ENCODE measurements around the gene UBE2K.
"Not testable (repeated sequence)": the region's sequence is repeated elsewhere in the genome, so short reads cannot be mapped to it uniquely, and the experiment has no call there.

UBE2K gene

DNA sequence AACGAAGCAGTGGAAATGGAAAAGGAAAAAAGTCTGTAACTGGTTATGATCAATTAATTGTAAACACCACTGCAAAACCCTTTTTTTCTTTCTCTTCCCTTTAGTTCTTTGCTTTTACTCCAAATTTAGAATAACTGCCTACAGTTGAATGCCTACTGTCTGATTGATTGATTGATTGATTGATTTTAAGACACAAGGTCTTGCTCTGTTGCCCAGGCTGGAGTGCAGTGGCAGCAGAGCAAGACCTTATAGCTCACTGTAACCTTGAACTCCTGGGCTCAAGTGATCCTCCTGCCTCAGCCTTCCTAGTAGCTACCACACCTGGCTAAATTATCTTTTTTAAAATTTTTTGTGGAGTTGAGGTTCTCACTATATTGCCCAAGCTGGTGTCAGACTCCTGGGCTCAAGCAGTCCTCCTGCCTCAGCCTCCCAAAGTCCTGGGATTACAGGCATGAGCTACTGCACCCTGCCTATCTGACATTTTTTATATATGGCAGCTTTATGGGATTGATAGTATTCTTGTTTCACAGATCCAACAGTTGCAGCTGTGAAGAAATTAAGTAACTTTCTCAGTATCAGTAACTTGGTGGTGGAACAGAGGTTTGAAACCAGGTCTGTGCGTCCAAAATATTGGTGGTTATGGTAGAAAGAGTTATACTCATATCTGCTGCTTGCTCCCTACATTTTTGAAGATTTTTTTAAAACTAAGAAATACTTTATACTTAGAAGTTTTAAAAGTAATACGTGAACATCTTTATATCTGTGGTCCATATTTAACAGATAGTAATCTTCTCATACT is 12.4 kb downstream of the UBE2K start:
- no peak overlapping the region for H3K4me3 Mint-ChIP-seq
- H3K9me3 Mint-ChIP-seq (ENCODE audit: low read depth) = no peaks in the 10 kb centered on the region

DNA sequence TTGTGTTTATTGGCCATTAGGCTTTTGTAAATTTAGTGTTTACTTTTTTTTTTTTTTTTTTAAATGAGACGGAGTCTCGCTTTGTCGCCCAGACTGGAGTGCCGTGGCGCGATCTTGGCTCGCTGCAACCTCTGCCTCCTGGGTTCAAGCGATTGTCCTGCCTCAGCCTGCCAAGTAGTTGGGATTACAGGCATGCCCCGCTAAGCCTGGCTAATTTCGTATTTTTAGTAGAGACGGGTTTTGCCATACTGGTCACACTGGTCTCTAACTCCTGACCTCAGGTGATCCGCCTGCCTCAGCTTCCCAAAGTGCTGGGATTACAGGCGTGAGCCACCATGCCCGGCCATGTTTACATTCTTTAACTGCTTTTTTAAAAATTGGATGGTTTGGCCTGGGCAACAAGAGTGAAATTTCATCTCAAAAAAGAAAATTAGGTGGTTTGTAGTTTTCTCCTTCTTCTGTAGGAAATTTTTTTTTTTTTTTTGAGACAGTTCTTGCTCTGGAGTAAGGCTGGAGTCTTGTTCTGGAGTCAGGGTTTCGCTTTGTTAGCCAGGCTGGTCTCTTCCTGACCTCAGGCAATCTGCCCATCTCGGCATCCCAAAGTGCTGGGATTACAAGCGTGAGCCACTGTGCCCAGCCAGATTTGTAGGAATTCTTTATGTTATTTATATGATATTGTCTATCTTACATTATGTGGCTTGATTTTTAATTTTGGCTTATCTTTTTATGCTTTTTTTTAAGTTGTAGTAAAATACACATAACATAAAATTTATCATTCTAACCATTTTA is 15.1 kb downstream of the UBE2K start:
- no peak overlapping the region for H3K27ac Mint-ChIP-seq
- H3K4me1 Mint-ChIP-seq (ENCODE audit: low read depth) = peaks cover 69% of the 10 kb centered on the region
- H3K4me3 Mint-ChIP-seq = no peak overlapping the region
- peaks cover 6% of the 10 kb centered on the region for H3K36me3 Mint-ChIP-seq
- no peaks in the 10 kb centered on the region for H3K9me3 Mint-ChIP-seq (ENCODE audit: low read depth)
- H3K27me3 Mint-ChIP-seq = no peaks in the 10 kb centered on the region

More for the DNA sequence above, 12.4 kb downstream of the UBE2K start:
- no peaks in the 10 kb centered on the region for H3K27me3 Mint-ChIP-seq
- H3K27ac Mint-ChIP-seq = no peak overlapping the region
- peaks cover 60% of the 10 kb centered on the region for H3K4me1 Mint-ChIP-seq (ENCODE audit: low read depth)
- H3K36me3 Mint-ChIP-seq = peaks cover 2% of the 10 kb centered on the region

DNA sequence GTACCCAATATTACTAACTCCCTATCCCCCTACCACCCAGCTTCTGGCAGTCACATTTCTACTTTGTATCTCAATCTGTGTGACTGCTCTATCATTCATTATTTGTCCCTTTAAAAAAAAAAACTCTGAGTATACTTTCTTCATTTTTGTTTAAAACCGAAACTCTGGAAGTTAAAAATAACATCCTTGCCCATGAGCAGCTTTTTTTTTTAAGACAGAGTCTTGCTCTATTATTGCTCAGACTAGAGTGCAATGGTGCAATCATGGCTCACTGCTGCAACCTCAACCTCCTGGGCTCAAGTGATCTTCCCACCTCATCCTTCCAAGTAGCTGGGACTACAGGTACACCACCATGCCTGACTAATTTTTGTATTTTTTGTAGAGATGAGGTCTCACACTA is 15.8 kb downstream of the UBE2K start:
- Mint-ChIP-seq H3K36me3 (peaks cover 7% of the 10 kb centered on the region), H3K4me3 (no peak overlapping the region), H3K27ac (peak overlapping the region; percentile 41), H3K27me3 (no peaks in the 10 kb centered on the region), H3K9me3 (ENCODE audit: low read depth) (no peaks in the 10 kb centered on the region), H3K4me1 (ENCODE audit: low read depth) (peaks cover 64% of the 10 kb centered on the region)

DNA sequence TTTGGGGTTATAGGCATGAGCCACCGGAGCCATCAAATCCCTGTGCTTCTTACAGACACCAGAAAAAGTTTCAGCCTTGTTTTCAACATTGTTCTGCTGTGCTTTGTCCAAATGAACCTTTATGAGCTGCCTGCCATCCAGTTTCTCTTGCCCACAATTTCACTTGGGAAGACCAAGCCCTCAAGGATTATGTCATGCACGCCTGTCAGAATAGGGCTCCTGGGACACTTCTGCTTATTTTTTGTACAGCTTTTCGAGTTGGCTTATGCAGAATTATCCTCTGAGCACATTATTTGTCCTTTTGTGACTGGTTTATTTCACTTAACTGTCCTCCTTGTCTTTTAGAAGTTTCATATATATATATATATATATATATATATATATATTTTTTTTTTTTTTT is 16.2 kb downstream of the UBE2K start:
- Mint-ChIP-seq H3K4me3 (no peak overlapping the region), H3K9me3 (ENCODE audit: low read depth) (no peaks in the 10 kb centered on the region), H3K4me1 (ENCODE audit: low read depth) (peaks cover 63% of the 10 kb centered on the region), H3K27ac (peak overlapping the region; percentile 41), H3K27me3 (no peaks in the 10 kb centered on the region), H3K36me3 (peaks cover 7% of the 10 kb centered on the region)

DNA sequence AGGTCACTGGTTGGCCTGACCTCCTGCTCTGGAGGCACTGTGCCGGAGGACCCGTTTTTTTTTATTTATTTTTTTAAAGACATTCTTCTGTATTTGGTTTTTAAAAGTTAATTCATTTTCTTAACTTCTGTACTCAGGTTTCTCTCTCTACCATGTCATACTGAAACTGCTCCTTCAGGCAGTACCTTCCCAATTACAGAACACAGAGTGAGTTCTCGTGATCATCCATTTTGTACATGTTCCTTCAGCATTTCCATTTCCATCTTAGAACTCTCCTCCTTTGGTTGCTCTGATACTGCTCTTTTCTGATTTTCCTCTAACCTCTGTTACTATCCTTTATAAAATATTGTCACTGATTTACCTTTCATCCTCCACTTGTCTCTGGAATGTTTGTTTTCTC is 17.9 kb downstream of the UBE2K start:
- Mint-ChIP-seq H3K9me3 (ENCODE audit: low read depth) (no peaks in the 10 kb centered on the region), H3K4me1 (ENCODE audit: low read depth) (peaks cover 64% of the 10 kb centered on the region), H3K27ac (no peak overlapping the region), H3K4me3 (no peak overlapping the region), H3K27me3 (no peaks in the 10 kb centered on the region), H3K36me3 (peaks cover 7% of the 10 kb centered on the region)

DNA sequence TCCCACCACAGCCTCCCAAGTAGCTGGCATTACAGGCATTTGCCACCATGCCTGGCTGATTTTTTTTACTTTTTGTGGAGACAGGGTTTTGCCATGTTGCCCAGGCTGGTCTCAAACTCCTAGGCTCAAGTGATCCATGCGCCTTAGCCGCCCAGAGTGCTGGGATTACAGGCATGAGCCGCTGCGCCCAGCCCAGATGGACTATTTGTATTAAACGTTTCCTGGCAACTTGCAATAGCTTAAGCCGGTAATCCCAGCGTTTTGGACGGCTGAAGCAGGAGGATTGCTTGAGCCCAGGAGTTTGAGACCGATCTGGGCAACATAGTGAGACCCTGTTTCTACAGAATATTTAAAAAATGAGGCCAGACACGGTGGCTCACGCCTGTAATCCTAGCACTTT is 18.4 kb downstream of the UBE2K start:
- no peaks in the 10 kb centered on the region for H3K27me3 Mint-ChIP-seq
- no peaks in the 10 kb centered on the region for H3K9me3 Mint-ChIP-seq (ENCODE audit: low read depth)
- peaks cover 7% of the 10 kb centered on the region for H3K36me3 Mint-ChIP-seq
- no peak overlapping the region for H3K4me3 Mint-ChIP-seq
- peaks cover 67% of the 10 kb centered on the region for H3K4me1 Mint-ChIP-seq (ENCODE audit: low read depth)
- no peak overlapping the region for H3K27ac Mint-ChIP-seq

DNA sequence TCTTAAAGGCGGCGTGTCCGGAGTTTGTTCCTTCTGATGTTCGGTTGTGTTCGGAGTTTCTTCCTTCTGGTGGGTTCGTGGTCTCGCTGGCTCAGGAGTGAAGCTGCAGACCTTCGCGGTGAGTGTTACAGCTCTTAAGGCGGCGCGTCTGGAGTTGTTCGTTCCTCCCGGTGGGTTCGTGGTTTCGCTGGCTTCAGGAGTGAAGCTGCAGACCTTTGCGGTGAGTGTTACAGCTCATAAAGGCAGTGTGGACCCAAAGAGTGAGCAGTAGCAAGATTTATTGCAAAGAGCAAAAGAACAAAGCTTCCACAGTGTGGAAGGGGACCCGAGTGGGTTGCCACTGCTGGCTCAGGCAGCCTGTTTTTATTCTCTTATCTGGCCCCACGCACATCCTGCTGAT is 19.8 kb downstream of the UBE2K start:
- H3K27me3 Mint-ChIP-seq; H3K36me3 Mint-ChIP-seq; H3K9me3 Mint-ChIP-seq (ENCODE audit: low read depth): not testable (repeated sequence)
- Mint-ChIP-seq H3K4me3 (peak overlapping the region; percentile 82), H3K4me1 (ENCODE audit: low read depth) (peaks cover 64% of the 10 kb centered on the region), H3K27ac (peak overlapping the region; percentile 87)

DNA sequence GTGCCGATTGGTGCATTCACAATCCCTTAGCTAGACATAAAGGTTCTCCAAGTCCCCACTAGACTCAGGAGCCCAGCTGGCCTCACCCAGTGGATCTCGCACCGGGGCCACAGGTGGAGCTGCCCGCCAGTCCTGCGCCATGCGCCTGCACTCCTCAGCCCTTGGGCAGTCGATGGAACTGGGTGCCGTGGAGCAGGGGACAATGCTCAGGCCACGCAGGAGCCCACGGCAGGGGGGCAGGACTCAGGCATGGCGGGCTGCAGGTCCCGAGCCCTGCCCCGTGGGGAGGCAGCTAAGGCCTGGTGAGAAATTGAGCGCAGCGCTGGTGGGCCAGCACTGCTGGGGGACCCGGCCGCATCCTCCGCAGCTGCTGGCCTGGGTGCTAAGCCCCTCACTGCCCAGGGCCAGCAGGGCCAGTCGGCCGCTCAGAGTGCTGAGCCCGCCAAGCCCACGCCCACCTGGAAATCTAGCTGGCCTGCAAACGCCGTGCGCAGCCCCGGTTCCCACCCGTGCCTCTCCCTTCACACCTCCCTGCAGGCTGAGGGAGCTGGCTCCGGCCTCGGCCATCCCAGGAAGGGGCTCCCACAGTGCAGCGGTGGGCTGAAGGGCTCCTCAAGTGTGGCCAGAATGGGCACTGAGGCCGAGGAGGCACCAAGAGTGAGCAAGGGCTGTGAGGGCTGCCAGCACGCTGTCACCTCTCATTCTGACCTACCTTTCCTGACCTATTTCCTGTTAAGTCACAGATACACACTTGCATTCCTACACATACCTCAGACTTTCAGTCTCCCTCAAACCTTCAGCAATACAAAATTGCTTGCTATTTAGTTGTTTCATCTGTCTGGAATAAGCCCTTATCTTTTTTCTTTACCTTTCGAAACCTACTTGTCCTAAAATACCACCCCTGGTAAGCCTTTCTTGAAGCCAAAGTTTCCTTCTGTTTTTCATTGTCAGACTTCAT is 20.7 kb downstream of the UBE2K start:
- H3K4me1 Mint-ChIP-seq (ENCODE audit: low read depth) = peaks cover 59% of the 10 kb centered on the region

DNA sequence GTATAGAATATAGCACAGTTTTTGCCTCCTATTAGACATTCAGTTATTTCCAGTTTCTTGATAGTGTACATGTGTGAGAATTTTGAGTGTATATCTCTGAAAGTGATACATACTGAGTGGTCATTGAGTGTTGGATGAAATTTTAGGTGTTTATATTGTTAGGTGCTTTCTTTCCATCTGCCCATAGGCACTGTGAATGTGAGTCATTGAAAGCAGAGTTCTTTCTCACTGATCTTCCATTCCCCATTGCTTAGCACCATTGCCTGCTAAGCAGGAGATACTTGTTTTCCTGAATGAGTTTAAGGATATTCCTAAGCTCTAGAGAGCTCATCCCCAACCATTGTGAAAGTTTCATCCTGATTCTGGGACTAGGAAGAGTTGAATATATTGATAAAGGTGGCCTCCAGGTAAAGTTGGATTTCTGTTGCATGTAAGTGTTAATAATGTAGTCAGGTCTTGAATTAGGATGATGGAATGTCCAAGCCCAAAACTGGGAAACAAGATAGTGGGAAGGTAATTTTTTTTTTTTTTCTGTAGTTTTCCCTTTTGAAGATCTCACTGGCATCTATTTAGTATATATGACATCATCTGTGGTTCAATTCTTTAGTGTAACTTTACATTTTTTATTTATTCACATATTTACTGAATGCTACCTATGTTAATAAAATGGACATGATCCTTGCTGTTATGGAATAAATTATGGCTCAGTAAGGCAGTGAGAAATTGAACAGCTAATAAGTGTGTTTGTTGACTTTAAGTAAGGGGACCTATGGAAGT is 22.1 kb downstream of the UBE2K start:
- Mint-ChIP-seq H3K27me3 (no peaks in the 10 kb centered on the region), H3K36me3 (peaks cover 7% of the 10 kb centered on the region), H3K4me1 (ENCODE audit: low read depth) (peaks cover 57% of the 10 kb centered on the region), H3K27ac (peak overlapping the region; percentile 25), H3K9me3 (ENCODE audit: low read depth) (no peaks in the 10 kb centered on the region), H3K4me3 (no peak overlapping the region)

More for the DNA sequence above, 20.7 kb downstream of the UBE2K start:
- H3K4me3 Mint-ChIP-seq = peak overlapping the region; percentile 40
- H3K36me3 Mint-ChIP-seq = peaks cover 7% of the 10 kb centered on the region
- H3K27me3 Mint-ChIP-seq = no peaks in the 10 kb centered on the region
- H3K27ac Mint-ChIP-seq = peak overlapping the region; percentile 52
- H3K9me3 Mint-ChIP-seq (ENCODE audit: low read depth) = no peaks in the 10 kb centered on the region

DNA sequence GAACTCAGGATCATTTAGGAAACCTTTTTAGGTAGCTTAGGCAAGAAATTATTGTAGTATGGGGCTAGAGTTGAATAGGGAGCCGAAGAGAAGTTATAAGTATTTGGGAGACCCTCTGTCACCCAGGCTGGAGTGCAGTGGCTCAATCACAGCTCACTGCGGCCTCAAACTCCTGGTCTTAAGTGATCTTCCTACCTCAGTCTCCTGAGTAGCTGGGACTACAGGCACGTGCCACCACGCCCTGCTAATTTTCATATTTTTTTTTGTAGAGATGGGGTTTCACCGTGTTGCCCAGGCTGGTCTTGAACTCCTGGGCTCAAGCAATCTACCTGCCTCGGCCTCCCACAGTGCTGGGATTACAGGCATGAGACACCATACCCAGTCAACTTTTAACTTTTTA is 23.3 kb downstream of the UBE2K start:
- not testable (repeated sequence) for H3K36me3 Mint-ChIP-seq; H3K9me3 Mint-ChIP-seq (ENCODE audit: low read depth); H3K27me3 Mint-ChIP-seq; H3K27ac Mint-ChIP-seq; H3K4me3 Mint-ChIP-seq
- H3K4me1 Mint-ChIP-seq (ENCODE audit: low read depth) = peaks cover 55% of the 10 kb centered on the region

DNA sequence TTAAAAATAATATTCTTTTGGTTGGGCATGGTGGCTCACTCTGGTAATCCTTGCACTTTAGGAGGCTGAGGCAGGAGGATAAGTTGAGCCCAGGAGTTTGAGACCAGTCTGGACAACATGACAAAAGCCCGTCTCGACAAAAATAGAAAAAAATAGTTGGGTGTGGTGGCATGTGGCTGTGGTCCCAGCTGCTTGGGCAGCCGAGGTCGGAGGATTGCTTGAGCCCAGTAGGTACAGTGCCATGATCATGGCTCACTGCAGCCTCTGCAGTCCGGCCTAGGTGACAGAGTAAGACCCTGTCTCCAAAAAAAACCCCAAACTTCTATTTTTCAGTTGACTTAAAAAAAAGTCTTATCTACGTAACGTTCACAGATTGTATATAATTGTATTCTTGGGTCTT is 23.9 kb downstream of the UBE2K start:
- no peak overlapping the region for H3K27ac Mint-ChIP-seq
- peaks cover 57% of the 10 kb centered on the region for H3K4me1 Mint-ChIP-seq (ENCODE audit: low read depth)
- no peak overlapping the region for H3K4me3 Mint-ChIP-seq
- no peaks in the 10 kb centered on the region for H3K27me3 Mint-ChIP-seq
- H3K36me3 Mint-ChIP-seq = peaks cover 7% of the 10 kb centered on the region
- no peaks in the 10 kb centered on the region for H3K9me3 Mint-ChIP-seq (ENCODE audit: low read depth)

DNA sequence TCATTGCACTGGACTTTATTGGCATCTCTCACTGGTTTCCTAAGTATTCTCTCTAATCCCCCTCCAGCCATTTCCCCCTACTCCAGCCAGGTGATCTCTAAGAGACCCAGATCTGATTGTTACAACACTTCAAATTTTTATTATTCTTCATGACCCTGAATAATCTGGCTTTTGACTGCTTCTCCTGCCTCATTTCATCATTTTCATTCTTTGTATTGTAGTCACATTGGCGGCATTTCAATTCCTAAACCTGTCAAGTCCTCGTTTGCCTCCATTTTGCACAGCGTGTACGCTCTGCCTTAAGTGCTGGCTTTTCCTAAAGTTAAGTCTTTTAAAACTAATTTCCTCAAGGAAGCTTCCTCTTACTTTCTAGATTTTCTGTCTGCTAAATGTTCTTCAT is 31.6 kb downstream of the UBE2K start:
- Mint-ChIP-seq H3K27ac (peak overlapping the region; percentile 54), H3K36me3 (peaks cover 2% of the 10 kb centered on the region), H3K4me3 (no peak overlapping the region), H3K27me3 (no peaks in the 10 kb centered on the region), H3K4me1 (ENCODE audit: low read depth) (peaks cover 50% of the 10 kb centered on the region), H3K9me3 (ENCODE audit: low read depth) (no peaks in the 10 kb centered on the region)

DNA sequence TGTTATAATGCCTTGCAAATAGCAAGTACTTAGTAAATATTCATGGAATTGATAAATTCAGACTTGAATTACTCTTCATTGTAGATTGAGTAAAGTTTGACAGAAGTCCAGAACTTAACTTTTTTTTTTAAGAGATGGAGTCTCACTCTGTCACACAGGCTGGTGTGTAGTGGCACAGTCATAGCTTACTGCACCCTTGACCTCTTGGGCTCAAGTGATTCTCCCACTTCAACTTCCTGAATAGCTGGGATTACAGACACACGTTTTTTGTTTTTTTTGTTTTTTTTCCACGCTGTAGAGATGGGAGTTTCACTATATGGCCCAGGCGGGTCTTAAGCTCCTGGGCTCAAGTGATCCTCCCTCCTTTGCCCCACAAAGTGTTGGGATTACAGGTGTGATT is 32.1 kb downstream of the UBE2K start:
- peaks cover 46% of the 10 kb centered on the region for H3K4me1 Mint-ChIP-seq (ENCODE audit: low read depth)
- no peak overlapping the region for H3K4me3 Mint-ChIP-seq
- no peaks in the 10 kb centered on the region for H3K27me3 Mint-ChIP-seq
- H3K27ac Mint-ChIP-seq = no peak overlapping the region
- no peaks in the 10 kb centered on the region for H3K9me3 Mint-ChIP-seq (ENCODE audit: low read depth)
- H3K36me3 Mint-ChIP-seq = peaks cover 2% of the 10 kb centered on the region

DNA sequence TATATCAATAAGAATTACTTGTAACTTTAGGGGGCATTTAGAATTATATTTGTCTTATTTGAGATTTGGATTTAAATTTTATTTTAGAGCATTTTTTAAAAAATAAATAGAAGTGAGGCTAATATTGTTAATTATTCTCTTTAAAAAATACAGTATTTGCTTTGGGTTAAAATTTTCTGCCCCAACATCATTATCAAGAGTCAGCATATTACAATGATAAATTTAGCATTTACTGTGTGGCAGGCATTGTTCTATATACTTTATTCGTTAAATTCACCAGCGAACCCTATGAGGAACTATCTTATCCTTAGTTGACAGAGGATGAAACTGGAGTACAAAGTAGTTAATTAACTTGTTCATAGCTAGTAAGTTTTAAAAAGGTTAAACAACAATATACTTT is 34.0 kb downstream of the UBE2K start:
- Mint-ChIP-seq H3K27me3 (no peaks in the 10 kb centered on the region), H3K9me3 (ENCODE audit: low read depth) (no peaks in the 10 kb centered on the region), H3K27ac (no peak overlapping the region), H3K4me3 (no peak overlapping the region), H3K36me3 (peaks cover 2% of the 10 kb centered on the region), H3K4me1 (ENCODE audit: low read depth) (peaks cover 32% of the 10 kb centered on the region)

All from activated naive CD8-positive, alpha-beta T cell (primary cell).